OCI-LY3 (cell line): ENCODE data around the gene TPPP2.

Experiments used
- H2AFZ ChIP-seq: fragments of 200-600, 300-600 bp; shearing (Covaris generic); 2 replicates; pipeline ENCODE4 v1.6.0; 2014; ENCODE audit warnings: antibody characterized with exemption, low read depth, low read length
- H3K27ac ChIP-seq: fragments of 200-600, 300-600 bp; sonication (generic); 2 replicates; pipeline ENCODE4 v1.5.1; 2014; ENCODE audit warnings: mild to moderate bottlenecking, low read length, moderate library complexity, mixed read lengths
- H3K27me3 ChIP-seq: fragments of 200-600, 300-600 bp; sonication (generic); 2 replicates; pipeline ENCODE4 v1.6.1; 2014; ENCODE audit warnings: low read depth, low read length, mixed read lengths
- H3K36me3 ChIP-seq: fragments of 200-600, 300-600 bp; sonication (generic); replicated peaks from 2 replicates; pipeline ENCODE3; 2014; ENCODE audit warnings: low read depth, low read length, mixed read lengths
- H3K4me1 ChIP-seq: fragments of 300-600, 200-600 bp; sonication (generic); 2 replicates; pipeline ENCODE4 v1.6.1; 2014; ENCODE audit warnings: low read length, mixed read lengths
- H3K4me2 ChIP-seq: fragments of 200-600, 300-600 bp; sonication (generic); 2 replicates; pipeline ENCODE4 v1.6.1; 2014; ENCODE audit warnings: low read length, mixed read lengths
- H3K4me3 ChIP-seq: fragments of 300-600, 200-600 bp; sonication (generic); 2 replicates; pipeline ENCODE4 v1.5.1; 2014; ENCODE audit warnings: antibody characterized with exemption, mild to moderate bottlenecking, low read length, moderate library complexity
- H3K79me2 ChIP-seq: fragments of 300-600, 200-600 bp; shearing (Covaris generic); 2 replicates; pipeline ENCODE4 v1.6.1; 2014; ENCODE audit warnings: mild to moderate bottlenecking, low read length, mixed read lengths
- H3K9ac ChIP-seq: fragments of 300-600, 200-600 bp; shearing (Covaris generic); 2 replicates; pipeline ENCODE4 v1.6.0; 2014; ENCODE audit warnings: mild to moderate bottlenecking, low read length, moderate library complexity
- H3K9me3 ChIP-seq: fragments of 200-600, 300-600 bp; shearing (Covaris generic); 2 replicates; pipeline ENCODE4 v1.6.1; 2014; ENCODE audit warnings: low read length, mixed read lengths; ENCODE audit not compliant: insufficient read depth
- H4K20me1 ChIP-seq: fragments of 200-600, 300-600 bp; sonication (generic); 2 replicates; pipeline ENCODE4 v1.6.1; 2016; ENCODE audit warnings: low read length, mixed read lengths; ENCODE audit not compliant: insufficient read depth
- CTCF ChIP-seq: fragments of 200-600, 300-600 bp; sonication (generic); IDR thresholded peaks from 2 replicates; pipeline ENCODE4 v1.5.1; 2014; ENCODE audit warnings: antibody characterized with exemption, low read length, low read depth
- EZH2phosphoT487 ChIP-seq: fragments of 200-600 bp; shearing (Covaris generic); IDR thresholded peaks from 2 replicates; pipeline ENCODE4 v1.6.1; 2018; ENCODE audit warnings: antibody characterized with exemption, mixed run types, low read depth

The TPPP2 gene

GRCh38 chr14:21016413-21017190 is 13.4 kb upstream of the TPPP2 start:
- no peaks in the 10 kb centered on the region for H4K20me1 ChIP-seq
- H3K27ac ChIP-seq: no peak overlapping the region
- no peaks in the 10 kb centered on the region for H3K36me3 ChIP-seq
- H3K9ac ChIP-seq: no peak overlapping the region
- TF ChIP-seq EZH2phosphoT487 (no peak), CTCF (no peak)
- H3K79me2 ChIP-seq: no peaks in the 10 kb centered on the region
- no peak overlapping the region for H3K4me2 ChIP-seq
- H2AFZ ChIP-seq: no peak overlapping the region
- H3K4me3 ChIP-seq: no peak overlapping the region
- no peaks in the 10 kb centered on the region for H3K4me1 ChIP-seq
- peaks cover 40% of the 10 kb centered on the region for H3K27me3 ChIP-seq
- H3K9me3 ChIP-seq: no peaks in the 10 kb centered on the region

- H3K9me3 ChIP-seq: no peaks in the 10 kb centered on the region
- H2AFZ ChIP-seq: no peak overlapping the region
- no peak overlapping the region for H3K27ac ChIP-seq
- no peaks in the 10 kb centered on the region for H4K20me1 ChIP-seq
- H3K79me2 ChIP-seq: no peaks in the 10 kb centered on the region
- no peaks in the 10 kb centered on the region for H3K4me1 ChIP-seq
- no peak overlapping the region for H3K4me3 ChIP-seq
- H3K27me3 ChIP-seq: peaks cover 37% of the 10 kb centered on the region
- H3K36me3 ChIP-seq: no peaks in the 10 kb centered on the region
- H3K9ac ChIP-seq: no peak overlapping the region
- no peak for TF ChIP-seq EZH2phosphoT487
- no peak for TF ChIP-seq CTCF
- H3K4me2 ChIP-seq: no peak overlapping the region
Observed at GRCh38 chr14:21017528-21018245, 12.3 kb upstream of the TPPP2 start.

GRCh38 chr14:21018286-21018685 is 11.7 kb upstream of the TPPP2 start:
- TF ChIP-seq CTCF (no peak), EZH2phosphoT487 (no peak)
- Histone ChIP-seq H3K27me3 (peaks cover 37% of the 10 kb centered on the region), H3K4me1 (no peaks in the 10 kb centered on the region), H3K4me2 (no peak overlapping the region), H3K9ac (no peak overlapping the region), H2AFZ (no peak overlapping the region), H4K20me1 (no peaks in the 10 kb centered on the region), H3K79me2 (no peaks in the 10 kb centered on the region), H3K27ac (no peak overlapping the region), H3K4me3 (no peak overlapping the region), H3K36me3 (no peaks in the 10 kb centered on the region), H3K9me3 (no peaks in the 10 kb centered on the region)

GRCh38 chr14:21018781-21019180 is 11.2 kb upstream of the TPPP2 start:
- H3K4me1 ChIP-seq: no peaks in the 10 kb centered on the region
- no peak overlapping the region for H2AFZ ChIP-seq
- no peaks in the 10 kb centered on the region for H3K36me3 ChIP-seq
- no peaks in the 10 kb centered on the region for H4K20me1 ChIP-seq
- no peak for TF ChIP-seq EZH2phosphoT487
- TF ChIP-seq CTCF: no peak
- H3K4me3 ChIP-seq: no peak overlapping the region
- H3K4me2 ChIP-seq: no peak overlapping the region
- H3K9me3 ChIP-seq: no peaks in the 10 kb centered on the region
- H3K27me3 ChIP-seq: peaks cover 42% of the 10 kb centered on the region
- no peaks in the 10 kb centered on the region for H3K79me2 ChIP-seq
- H3K9ac ChIP-seq: no peak overlapping the region
- no peak overlapping the region for H3K27ac ChIP-seq
